ENCODE measurements around the gene SYNDIG1L.

Gene SYNDIG1L

DNA sequence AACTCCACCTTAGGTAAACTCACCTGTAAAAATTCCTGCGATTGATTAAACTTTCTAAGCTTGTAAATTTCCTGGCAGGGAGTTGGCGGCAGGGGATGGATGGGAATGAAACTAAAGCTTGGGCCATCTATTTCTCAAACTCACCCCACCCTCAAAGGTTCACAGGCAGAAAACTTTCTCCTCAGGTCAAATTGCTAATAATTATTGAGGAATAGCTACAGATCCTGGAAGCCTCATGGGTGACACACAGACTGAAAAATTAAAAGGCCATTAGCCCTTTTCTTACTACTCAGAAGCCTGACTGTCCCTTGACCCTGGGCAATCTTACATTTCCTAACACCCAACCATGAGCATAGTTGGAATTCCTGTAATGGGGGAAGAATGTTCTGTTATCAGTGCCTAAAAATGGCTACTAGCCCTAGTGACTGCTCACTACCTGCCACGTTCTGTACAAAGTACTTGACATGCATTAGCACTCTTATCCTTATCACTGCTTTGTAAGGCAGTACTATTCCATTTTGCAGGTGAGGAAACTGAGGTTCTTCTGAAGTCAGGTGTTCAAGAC lies 12.4 kb upstream of the SYNDIG1L start:
- H3K9me3 ChIP-seq (ENCODE audit: control insufficient read depth, low read length) = no peaks in the 10 kb centered on the region
- H3K27ac ChIP-seq = no peak overlapping the region
- no peaks in the 10 kb centered on the region for H3K4me1 ChIP-seq
- H3K4me2 ChIP-seq (ENCODE audit: low read length) = no peak overlapping the region
- no peak overlapping the region for H2AFZ ChIP-seq
- H3K27me3 ChIP-seq (ENCODE audit: control insufficient read depth, insufficient read depth, low read length) = no peaks in the 10 kb centered on the region
- H3K4me3 ChIP-seq (ENCODE audit: low read depth, low read length) = no peak overlapping the region
- no peak overlapping the region for H3K9ac ChIP-seq
- TF ChIP-seq, protein P1, sequence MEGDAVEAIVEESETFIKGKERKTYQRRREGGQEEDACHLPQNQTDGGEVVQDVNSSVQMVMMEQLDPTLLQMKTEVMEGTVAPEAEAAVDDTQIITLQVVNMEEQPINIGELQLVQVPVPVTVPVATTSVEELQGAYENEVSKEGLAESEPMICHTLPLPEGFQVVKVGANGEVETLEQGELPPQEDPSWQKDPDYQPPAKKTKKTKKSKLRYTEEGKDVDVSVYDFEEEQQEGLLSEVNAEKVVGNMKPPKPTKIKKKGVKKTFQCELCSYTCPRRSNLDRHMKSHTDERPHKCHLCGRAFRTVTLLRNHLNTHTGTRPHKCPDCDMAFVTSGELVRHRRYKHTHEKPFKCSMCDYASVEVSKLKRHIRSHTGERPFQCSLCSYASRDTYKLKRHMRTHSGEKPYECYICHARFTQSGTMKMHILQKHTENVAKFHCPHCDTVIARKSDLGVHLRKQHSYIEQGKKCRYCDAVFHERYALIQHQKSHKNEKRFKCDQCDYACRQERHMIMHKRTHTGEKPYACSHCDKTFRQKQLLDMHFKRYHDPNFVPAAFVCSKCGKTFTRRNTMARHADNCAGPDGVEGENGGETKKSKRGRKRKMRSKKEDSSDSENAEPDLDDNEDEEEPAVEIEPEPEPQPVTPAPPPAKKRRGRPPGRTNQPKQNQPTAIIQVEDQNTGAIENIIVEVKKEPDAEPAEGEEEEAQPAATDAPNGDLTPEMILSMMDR (IDR thresholded peaks at IDR 0.05) = no peak
- no peaks in the 10 kb centered on the region for H3K79me2 ChIP-seq
- H3K36me3 ChIP-seq (ENCODE audit: control insufficient read depth, insufficient read depth, low read length) = no peaks in the 10 kb centered on the region

DNA sequence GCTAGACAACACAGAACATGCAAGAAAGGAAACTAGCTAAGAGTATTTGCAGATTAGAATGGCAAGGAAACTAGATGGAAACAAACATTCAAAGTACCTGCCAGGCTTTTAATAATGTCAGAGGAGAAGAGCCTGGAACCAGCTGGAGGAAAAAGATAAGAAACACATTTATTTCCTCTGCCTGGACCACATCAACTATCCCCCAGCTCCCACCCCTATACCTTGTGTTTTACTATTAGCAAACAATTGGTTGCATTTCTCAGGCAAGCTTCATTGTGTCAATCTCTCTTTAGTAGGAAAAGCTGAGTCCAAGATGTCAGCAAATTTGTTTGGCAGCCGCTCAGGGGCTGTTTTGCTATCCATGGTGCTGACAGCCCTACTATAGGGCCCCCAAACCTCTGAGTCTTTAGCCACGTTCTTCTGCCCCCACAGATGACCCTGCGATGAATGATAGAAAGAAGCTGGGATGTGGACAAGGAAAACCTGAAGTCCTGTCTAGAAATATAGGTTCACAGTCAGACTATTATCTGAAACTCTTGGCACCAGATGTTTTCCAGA lies 11.6 kb upstream of the SYNDIG1L start:
- Histone ChIP-seq H3K4me1 (no peaks in the 10 kb centered on the region), H3K9me3 (ENCODE audit: control insufficient read depth, low read length) (no peaks in the 10 kb centered on the region), H3K4me3 (ENCODE audit: low read depth, low read length) (no peak overlapping the region), H3K79me2 (no peaks in the 10 kb centered on the region), H3K9ac (no peak overlapping the region), H3K27ac (no peak overlapping the region), H3K36me3 (ENCODE audit: control insufficient read depth, insufficient read depth, low read length) (no peaks in the 10 kb centered on the region), H2AFZ (no peak overlapping the region), H3K27me3 (ENCODE audit: control insufficient read depth, insufficient read depth, low read length) (no peaks in the 10 kb centered on the region), H3K4me2 (ENCODE audit: low read length) (no peak overlapping the region)
- TF ChIP-seq, protein P1 (IDR thresholded peaks at IDR 0.05) = no peak

DNA sequence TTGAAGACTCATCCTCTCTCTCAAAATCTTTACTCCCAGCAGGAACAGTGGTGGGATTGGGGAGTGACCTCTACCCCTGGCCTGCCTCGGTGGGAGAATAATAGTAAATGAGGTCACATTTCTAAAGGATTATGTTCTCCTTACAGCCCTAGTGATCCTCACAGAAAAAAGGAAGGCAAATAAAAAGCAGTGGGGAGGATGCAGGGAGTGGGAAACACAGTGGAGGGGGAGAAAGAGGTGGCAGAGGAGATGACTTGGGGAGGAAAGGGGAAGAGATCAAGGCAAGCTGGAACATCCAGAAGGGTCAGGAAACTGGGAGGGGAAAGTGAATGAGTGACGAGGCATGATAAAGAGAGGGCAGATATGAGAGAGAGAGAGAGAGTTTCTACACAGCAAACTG lies 8.3 kb upstream of the SYNDIG1L start:
- Histone ChIP-seq H3K27ac (no peak overlapping the region), H3K27me3 (ENCODE audit: control insufficient read depth, insufficient read depth, low read length) (no peaks in the 10 kb centered on the region), H3K36me3 (ENCODE audit: control insufficient read depth, insufficient read depth, low read length) (no peaks in the 10 kb centered on the region), H3K4me2 (ENCODE audit: low read length) (no peak overlapping the region), H3K9me3 (ENCODE audit: control insufficient read depth, low read length) (no peaks in the 10 kb centered on the region), H3K9ac (no peak overlapping the region), H3K4me3 (ENCODE audit: low read depth, low read length) (no peak overlapping the region), H3K4me1 (no peaks in the 10 kb centered on the region), H3K79me2 (no peaks in the 10 kb centered on the region), H2AFZ (no peak overlapping the region)
- TF ChIP-seq, protein P1 (IDR thresholded peaks at IDR 0.05) = no peak

DNA sequence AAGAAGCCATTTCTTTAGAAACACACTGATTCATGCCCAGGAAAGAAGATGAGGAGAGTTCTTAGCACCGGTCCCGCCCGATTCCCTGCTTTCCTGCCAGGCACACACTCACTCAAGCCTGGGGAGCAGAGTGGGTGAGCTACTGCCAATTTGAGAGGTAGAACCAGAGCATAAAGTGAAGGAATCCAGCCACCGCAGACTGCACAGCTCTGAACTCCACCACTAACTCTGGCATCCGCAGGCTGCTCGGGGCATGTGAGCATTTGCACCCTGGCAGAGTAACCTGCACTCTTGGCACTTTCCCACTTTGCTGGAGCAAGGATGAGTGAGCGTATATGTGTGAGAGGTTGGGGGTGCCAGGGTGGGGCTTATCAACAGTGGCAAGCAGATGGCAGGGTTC lies 4.0 kb upstream of the SYNDIG1L start:
- Histone ChIP-seq H3K4me1 (no peaks in the 10 kb centered on the region), H3K4me2 (ENCODE audit: low read length) (no peak overlapping the region), H3K9ac (no peak overlapping the region), H3K27me3 (ENCODE audit: control insufficient read depth, insufficient read depth, low read length) (no peaks in the 10 kb centered on the region), H3K36me3 (ENCODE audit: control insufficient read depth, insufficient read depth, low read length) (no peaks in the 10 kb centered on the region), H3K9me3 (ENCODE audit: control insufficient read depth, low read length) (no peaks in the 10 kb centered on the region), H3K4me3 (ENCODE audit: low read depth, low read length) (no peak overlapping the region), H2AFZ (no peak overlapping the region), H3K27ac (no peak overlapping the region), H3K79me2 (no peaks in the 10 kb centered on the region)
- TF ChIP-seq, protein P1 (IDR thresholded peaks at IDR 0.05) = no peak

DNA sequence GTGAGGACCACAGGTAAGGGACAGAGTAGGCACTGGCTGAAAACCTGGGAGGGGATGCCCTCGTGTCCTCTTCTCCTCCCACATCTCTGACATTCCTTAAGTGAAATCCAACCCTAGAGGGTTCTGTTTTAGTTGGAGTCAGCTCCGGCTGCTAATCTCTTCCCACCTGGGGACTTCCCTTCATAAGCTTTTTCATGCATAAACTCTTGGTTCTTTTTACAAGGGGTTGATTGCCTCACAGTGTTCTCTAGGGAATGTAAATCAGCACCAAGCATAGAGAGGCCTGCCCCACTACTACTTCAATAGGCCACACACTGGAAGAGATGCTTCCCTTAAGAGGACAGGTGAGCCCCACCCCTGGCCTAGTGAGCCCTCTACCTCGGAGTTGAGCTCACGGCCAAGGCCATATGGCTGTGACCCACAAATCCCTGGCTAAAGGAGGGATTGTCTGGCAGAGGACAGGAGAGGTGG lies 3.2 kb upstream of the SYNDIG1L start:
- Histone ChIP-seq H2AFZ (no peak overlapping the region), H3K27me3 (ENCODE audit: control insufficient read depth, insufficient read depth, low read length) (no peaks in the 10 kb centered on the region), H3K79me2 (no peaks in the 10 kb centered on the region), H3K4me1 (no peaks in the 10 kb centered on the region), H3K4me2 (ENCODE audit: low read length) (no peak overlapping the region), H3K9ac (no peak overlapping the region), H3K27ac (no peak overlapping the region), H3K9me3 (ENCODE audit: control insufficient read depth, low read length) (no peaks in the 10 kb centered on the region), H3K36me3 (ENCODE audit: control insufficient read depth, insufficient read depth, low read length) (no peaks in the 10 kb centered on the region), H3K4me3 (ENCODE audit: low read depth, low read length) (no peak overlapping the region)
- TF ChIP-seq, protein P1 (IDR thresholded peaks at IDR 0.05) = no peak

Data from parathyroid adenoma (tissue), 2 donors.